OCI-LY3 (cell line): ENCODE results near the gene NKAIN2.

Experiments used
- EZH2phosphoT487 ChIP-seq: fragments of 200-600 bp; shearing (Covaris generic); IDR thresholded peaks from 2 replicates; pipeline ENCODE4 v1.6.1; 2018; ENCODE audit warnings: antibody characterized with exemption, mixed run types, low read depth
- TF ChIP-seq, protein P1 (sequence below): fragments of 200-600, 300-600 bp; sonication (generic); IDR thresholded peaks from 2 replicates; pipeline ENCODE4 v1.5.1; 2014; ENCODE audit warnings: antibody characterized with exemption, low read length, low read depth

DNA sequence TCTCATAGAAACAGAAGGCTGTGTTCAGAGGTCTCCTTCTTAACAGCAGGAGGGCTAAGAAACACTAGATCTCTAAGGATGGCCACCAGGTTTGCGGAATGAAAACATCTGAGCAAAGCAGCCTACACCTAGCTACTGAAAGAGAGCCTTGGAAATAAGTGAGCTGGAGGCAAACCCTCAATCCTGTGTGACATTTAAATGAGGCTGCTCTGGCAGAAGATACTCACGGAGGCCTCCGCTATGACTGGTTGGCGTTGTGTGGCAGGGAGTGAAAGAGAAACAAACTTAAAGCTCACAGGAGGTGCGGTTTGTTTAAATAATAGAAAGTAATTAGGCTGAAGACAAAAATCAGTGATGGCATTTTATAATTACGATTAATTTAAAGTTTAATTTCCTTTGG is 996.6 kb downstream of the NKAIN2 start:
- TF ChIP-seq, protein P1, sequence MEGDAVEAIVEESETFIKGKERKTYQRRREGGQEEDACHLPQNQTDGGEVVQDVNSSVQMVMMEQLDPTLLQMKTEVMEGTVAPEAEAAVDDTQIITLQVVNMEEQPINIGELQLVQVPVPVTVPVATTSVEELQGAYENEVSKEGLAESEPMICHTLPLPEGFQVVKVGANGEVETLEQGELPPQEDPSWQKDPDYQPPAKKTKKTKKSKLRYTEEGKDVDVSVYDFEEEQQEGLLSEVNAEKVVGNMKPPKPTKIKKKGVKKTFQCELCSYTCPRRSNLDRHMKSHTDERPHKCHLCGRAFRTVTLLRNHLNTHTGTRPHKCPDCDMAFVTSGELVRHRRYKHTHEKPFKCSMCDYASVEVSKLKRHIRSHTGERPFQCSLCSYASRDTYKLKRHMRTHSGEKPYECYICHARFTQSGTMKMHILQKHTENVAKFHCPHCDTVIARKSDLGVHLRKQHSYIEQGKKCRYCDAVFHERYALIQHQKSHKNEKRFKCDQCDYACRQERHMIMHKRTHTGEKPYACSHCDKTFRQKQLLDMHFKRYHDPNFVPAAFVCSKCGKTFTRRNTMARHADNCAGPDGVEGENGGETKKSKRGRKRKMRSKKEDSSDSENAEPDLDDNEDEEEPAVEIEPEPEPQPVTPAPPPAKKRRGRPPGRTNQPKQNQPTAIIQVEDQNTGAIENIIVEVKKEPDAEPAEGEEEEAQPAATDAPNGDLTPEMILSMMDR = no peak
- TF ChIP-seq EZH2phosphoT487 = no peak
